ACC112 (cell line): ENCODE results near the gene SLC31A2.

ENCODE experiments used
- H2AFZ ChIP-seq: fragments of 200-600 bp; sonication (generic); one replicate; pipeline ENCODE4 v1.6.0; 2017; ENCODE audit warnings: antibody characterized with exemption, low read length; ENCODE audit not compliant: unreplicated experiment
- H3K27ac ChIP-seq: fragments of 200-600 bp; sonication (generic); 2 replicates; pipeline ENCODE4 v1.5.1; 2014; ENCODE audit warnings: low read depth, mild to moderate bottlenecking, antibody characterized with exemption, low read length, moderate library complexity
- H3K27me3 ChIP-seq: fragments of 200-600 bp; sonication (generic); 2 replicates; pipeline ENCODE4 v1.6.1; 2014; ENCODE audit warnings: mild to moderate bottlenecking, antibody characterized with exemption, low read length, moderate library complexity, mixed read lengths; ENCODE audit not compliant: insufficient read depth
- H3K36me3 ChIP-seq: fragments of 200-600 bp; sonication (generic); 2 replicates; pipeline ENCODE4 v1.6.1; 2016; ENCODE audit warnings: mild to moderate bottlenecking, antibody characterized with exemption, low read length, moderate library complexity, mixed read lengths; ENCODE audit not compliant: insufficient read depth
- H3K4me1 ChIP-seq: fragments of 200-600 bp; sonication (generic); one replicate; pipeline ENCODE4 v1.6.1; 2016; ENCODE audit warnings: low read length, mixed read lengths; ENCODE audit not compliant: insufficient read depth, unreplicated experiment, control insufficient read depth
- H3K4me3 ChIP-seq: fragments of 200-600 bp; sonication (generic); 2 replicates; pipeline ENCODE4 v1.5.1; 2014; ENCODE audit warnings: mild to moderate bottlenecking, low read depth, low read length
- H3K79me2 ChIP-seq: fragments of 200-600 bp; sonication (generic); one replicate; pipeline ENCODE4 v1.6.0; 2016; ENCODE audit warnings: low read length; ENCODE audit not compliant: control insufficient read depth, unreplicated experiment, insufficient read depth

Gene SLC31A2

GRCh38 chr9:113185271-113185670 is 34.5 kb downstream of the SLC31A2 start:
- no peak overlapping the region for H3K4me3 ChIP-seq
- no peak overlapping the region for H2AFZ ChIP-seq
- no peak overlapping the region for H3K27ac ChIP-seq
- peaks cover 47% of the 10 kb centered on the region for H3K36me3 ChIP-seq
- peaks cover 4% of the 10 kb centered on the region for H3K79me2 ChIP-seq
- H3K4me1 ChIP-seq = peaks cover 41% of the 10 kb centered on the region
- no peaks in the 10 kb centered on the region for H3K27me3 ChIP-seq

DNA sequence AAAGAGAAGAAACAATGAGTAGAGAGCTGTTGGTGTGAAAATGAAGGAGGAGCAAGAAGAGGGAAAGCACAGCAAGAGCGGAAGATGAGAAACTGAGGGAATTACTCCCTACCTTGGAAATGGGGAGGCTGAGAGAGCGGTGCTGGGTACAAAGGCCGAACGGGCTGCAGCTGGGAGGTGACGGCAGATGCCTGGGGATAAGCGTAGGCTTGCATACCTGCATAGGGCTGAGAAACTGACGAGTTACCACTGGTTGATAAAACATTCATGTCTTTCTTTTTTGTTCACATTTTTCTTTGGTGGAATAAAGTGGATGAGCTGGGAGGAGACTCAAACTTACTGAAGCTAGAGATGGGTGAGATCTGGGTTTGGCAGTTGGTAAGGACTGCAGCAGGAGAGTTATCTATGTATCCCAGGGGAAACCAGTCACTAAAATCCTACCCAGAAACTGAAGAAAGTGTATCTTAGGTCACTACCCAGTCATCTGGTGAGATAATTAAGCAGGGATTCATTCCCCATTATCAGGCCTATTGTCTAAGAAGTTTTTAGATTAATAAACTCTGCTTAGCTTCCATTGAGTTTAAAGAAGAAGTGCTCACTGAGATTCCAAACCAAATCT is 35.4 kb downstream of the SLC31A2 start:
- Histone ChIP-seq H3K79me2 (peaks cover 4% of the 10 kb centered on the region), H3K27me3 (no peaks in the 10 kb centered on the region), H3K4me1 (peaks cover 41% of the 10 kb centered on the region), H3K27ac (no peak overlapping the region), H3K4me3 (no peak overlapping the region), H3K36me3 (peaks cover 41% of the 10 kb centered on the region), H2AFZ (no peak overlapping the region)

- peak overlapping the region; percentile 80 for H3K27ac ChIP-seq
- no peak overlapping the region for H2AFZ ChIP-seq
- H3K4me1 ChIP-seq = peaks cover 41% of the 10 kb centered on the region
- H3K36me3 ChIP-seq = peaks cover 25% of the 10 kb centered on the region; the same call in 1 of the 2 replicates
- peaks cover 4% of the 10 kb centered on the region for H3K79me2 ChIP-seq
- no peaks in the 10 kb centered on the region for H3K27me3 ChIP-seq
- H3K4me3 ChIP-seq = peak overlapping the region; percentile 27
These were observed 37.3 kb downstream of the SLC31A2 start for GRCh38 chr9:113187929-113188595.

DNA sequence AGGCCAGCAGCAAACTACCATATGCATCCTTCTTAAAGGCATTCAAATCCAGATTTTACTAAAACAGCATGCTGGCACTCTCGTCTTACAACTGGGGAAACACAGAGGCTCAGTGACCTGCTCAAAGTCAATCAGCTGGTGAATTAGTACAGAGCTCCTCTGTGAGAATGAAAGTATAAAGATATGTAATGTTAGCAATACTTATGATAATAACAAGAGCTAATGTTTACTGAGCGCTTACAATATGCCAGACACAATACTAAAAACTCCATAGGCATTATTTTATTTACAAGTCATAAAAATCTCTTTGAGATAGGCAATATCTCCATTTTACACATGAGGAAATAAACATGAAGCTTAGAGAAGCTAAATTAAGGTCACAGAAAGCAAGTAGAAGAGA is 41.6 kb downstream of the SLC31A2 start:
- H3K27ac ChIP-seq = no peak overlapping the region
- H3K4me1 ChIP-seq = peaks cover 14% of the 10 kb centered on the region
- H3K79me2 ChIP-seq = no peaks in the 10 kb centered on the region
- no peak overlapping the region for H2AFZ ChIP-seq
- no peak overlapping the region for H3K4me3 ChIP-seq
- H3K36me3 ChIP-seq = peaks cover 7% of the 10 kb centered on the region; the same call in 1 of the 2 replicates
- no peaks in the 10 kb centered on the region for H3K27me3 ChIP-seq

- Histone ChIP-seq H3K4me1 (no peaks in the 10 kb centered on the region), H3K36me3 (peaks cover 34% of the 10 kb centered on the region)
These were observed 49.0 kb downstream of the SLC31A2 start for GRCh38 chr9:113199683-113200329.

GRCh38 chr9:113205432-113205831 is 54.6 kb downstream of the SLC31A2 start:
- Histone ChIP-seq H3K4me1 (no peaks in the 10 kb centered on the region), H2AFZ (no peak overlapping the region), H3K27me3 (no peaks in the 10 kb centered on the region), H3K36me3 (peaks cover 35% of the 10 kb centered on the region), H3K4me3 (no peak overlapping the region), H3K27ac (no peak overlapping the region), H3K79me2 (no peaks in the 10 kb centered on the region)

More at GRCh38 chr9:113199683-113200329, 49.0 kb downstream of the SLC31A2 start:
- no peak overlapping the region for H3K4me3 ChIP-seq
- no peaks in the 10 kb centered on the region for H3K27me3 ChIP-seq
- H3K27ac ChIP-seq = no peak overlapping the region
- no peak overlapping the region for H2AFZ ChIP-seq
- H3K79me2 ChIP-seq = no peaks in the 10 kb centered on the region

- Histone ChIP-seq H3K36me3 (peaks cover 35% of the 10 kb centered on the region), H3K4me1 (no peaks in the 10 kb centered on the region), H3K79me2 (no peaks in the 10 kb centered on the region), H2AFZ (no peak overlapping the region), H3K27me3 (no peaks in the 10 kb centered on the region), H3K27ac (no peak overlapping the region), H3K4me3 (no peak overlapping the region)
These were observed 55.1 kb downstream of the SLC31A2 start for GRCh38 chr9:113205861-113206260.

GRCh38 chr9:113210815-113211214 is 60.0 kb downstream of the SLC31A2 start:
- Histone ChIP-seq H3K79me2 (peaks cover 26% of the 10 kb centered on the region), H3K36me3 (peaks cover 17% of the 10 kb centered on the region; the same call in 1 of the 2 replicates), H3K27me3 (no peaks in the 10 kb centered on the region), H3K4me3 (no peak overlapping the region), H2AFZ (no peak overlapping the region), H3K4me1 (peaks cover 5% of the 10 kb centered on the region), H3K27ac (no peak overlapping the region)
